Measurements from ENCODE around the gene U2AF2. TPM values are rescaled to one million over a fixed set of nuclear protein-coding genes. Genes with fewer than 3 reads are reported as not detected.

The U2AF2 gene
- total and polyA plus RNA-seq, 2 of the 4 experiments (the other 2 are of a cell fraction), result 120 to 260 TPM

GRCh38 chr19:55694241-55694655 lies 39.4 kb downstream of the U2AF2 start:
- no peaks in the 10 kb centered on the region for H3K9me1 ChIP-seq (ENCODE audit: insufficient read depth, low read length)
- no peak overlapping the region for H3K9ac ChIP-seq (ENCODE audit: low read depth, low read length)
- no peak overlapping the region for H3K4me2 ChIP-seq (ENCODE audit: low read depth, low read length)
- no peak overlapping the region for H2BK5ac ChIP-seq (ENCODE audit: low read depth, low read length, poor library complexity, severe bottlenecking)
- H3K79me1 ChIP-seq (ENCODE audit: low read depth in 1 of 2, low read length in 2 of 2), result no peaks in the 10 kb centered on the region; a peak in 1 of 4 replicates
- H3K4me1 ChIP-seq (ENCODE audit: control insufficient read depth, insufficient read depth, low read length), result no peaks in the 10 kb centered on the region
- no peak for DNase-seq
- H3K4ac ChIP-seq (ENCODE audit: low read depth, low read length), result no peak overlapping the region
- ATAC-seq (ENCODE audit: low read depth), result no peak
- no peaks in the 10 kb centered on the region; the same call in 1 of the 2 replicates for H4K20me1 ChIP-seq (ENCODE audit: insufficient read depth, low read length)
- H3K18ac ChIP-seq (ENCODE audit: low read depth, low read length), result no peak overlapping the region
- H3K4me3 ChIP-seq (ENCODE audit: insufficient read depth, low read depth, low read length), result no peak overlapping the region
- peaks cover 58% of the 10 kb centered on the region for H3K36me3 ChIP-seq (ENCODE audit: control insufficient read depth, insufficient read depth, low read length)
- intact Hi-C loops (cut with micrococcal nuclease) (no loop called here), dilution Hi-C loops (cut with HindIII; ENCODE audit: low sequenced_read_pairs, unreplicated experiment) (no loop called here), in situ Hi-C loops (cut with MboI; ENCODE audit: low sequenced_read_pairs) (loop anchor here (25.0 kb wide), 1 partner anchor 443 kb away; the partner anchor contains the start of gene ZNF444)
- no peak overlapping the region for H4K8ac ChIP-seq (ENCODE audit: low read depth in 2 of 2, low read length in 2 of 2)
- no TSS peak for BruUV-seq (replicated peaks)
- no peak overlapping the region for H3K56ac ChIP-seq (ENCODE audit: extremely low read depth, insufficient read depth, low read length)
- ChIA-PET POLR2A (ENCODE audit: unreplicated experiment) (no interaction called here), CTCF (no interaction called here)
- no peak overlapping the region for H2BK15ac ChIP-seq (ENCODE audit: low read depth, low read length)
- H2BK20ac ChIP-seq (ENCODE audit: low read depth, low read length), result no peak overlapping the region
- no peak overlapping the region for H2AK5ac ChIP-seq (ENCODE audit: low read depth, low read length)
- no peak overlapping the region for H3K14ac ChIP-seq (replicated peaks; ENCODE audit: low read depth, low read length)
- no peak overlapping the region for H3K27ac ChIP-seq (ENCODE audit: insufficient read depth, low read length)
- no peaks in the 10 kb centered on the region for H3K9me3 ChIP-seq (ENCODE audit: control insufficient read depth, insufficient read depth, low read length)
- TF ChIP-seq RFX5 (IDR thresholded peaks at IDR 0.05; ENCODE audit: low read depth, low read length) (no peak), RCOR1 (IDR thresholded peaks at IDR 0.05; ENCODE audit: insufficient replicate concordance, low read length) (no peak), ELK1 (IDR thresholded peaks at IDR 0.05; ENCODE audit: borderline replicate concordance, low read depth, low read length) (no peak), USF2 (IDR thresholded peaks at IDR 0.05; ENCODE audit: low read depth, low read length) (no peak), CEBPB (IDR thresholded peaks at IDR 0.05; ENCODE audit: low read depth, low read length) (no peak), NFE2L2 (IDR thresholded peaks at IDR 0.05; ENCODE audit: low read depth, low read length) (no peak), CHD1 (IDR thresholded peaks at IDR 0.05; ENCODE audit: low read depth, low read length) (no peak), SMC3 (IDR thresholded peaks at IDR 0.05; ENCODE audit: low read depth, low read length) (no peak), MXI1 (IDR thresholded peaks at IDR 0.05; ENCODE audit: borderline replicate concordance, low read depth, low read length) (no peak), BHLHE40 (IDR thresholded peaks at IDR 0.05; ENCODE audit: low read depth, low read length) (no peak)
- WGBS, 2 experiments (ENCODE audit: extremely low coverage in 2 of 2, insufficient read length in 1 of 2), result 94% methylated on average over 9 of the region's 15 CpGs; no CpG with 5 or more reads in 1 of the 2 experiments
- no peak overlapping the region for H2AK9ac ChIP-seq (replicated peaks; ENCODE audit: low read depth, low read length, poor library complexity)
- no peak overlapping the region for H4K91ac ChIP-seq (ENCODE audit: insufficient read depth, low read depth, low read length)
- H2AFZ ChIP-seq (replicated peaks; ENCODE audit: low read length, poor library complexity), result no peak overlapping the region
- H3K27me3 ChIP-seq (ENCODE audit: control insufficient read depth, insufficient read depth, low read length), result no peaks in the 10 kb centered on the region
- no peak overlapping the region for H2BK120ac ChIP-seq (ENCODE audit: low read depth, low read length)
- H4K5ac ChIP-seq (ENCODE audit: low read depth, low read length), result no peak overlapping the region
- no peak overlapping the region for H3K23ac ChIP-seq (ENCODE audit: low read depth, low read length)
